GM12878 (cell line): ENCODE measurements around the gene ELFN2. TPM values are rescaled to one million over a fixed set of nuclear protein-coding genes. Genes with fewer than 3 reads are reported as not detected.

Source experiments
- ATAC-seq: fragments of 200-7000 bp; cut with Tn5 transposase; 3 replicates; pipeline ENCODE4 v1.9.1; 2020; ENCODE audit warnings: mild to moderate bottlenecking, moderate library complexity
- BruUV-seq: library from RNA; stranded (reverse); fragments of 400-500 nt; replicated peaks from 2 replicates; lab custom pipeline; 2021; lab: Mats Ljungman, UMichigan
- CTCF ChIA-PET: fragments of 300-600 bp; sonication (Branson Sonifier 250); formaldehyde crosslinking; extraction: SDS; loops from one replicate; lab custom pipeline; 2021; ENCODE audit warnings: inconsistent platforms; lab: Yijun Ruan, JAX
- POLR2A ChIA-PET: fragments of 350-600 bp; formaldehyde crosslinking; extraction: SDS; loops from one replicate; lab custom pipeline; 2021; ENCODE audit warnings: inconsistent platforms; lab: Charles Lee
- RAD21 ChIA-PET: fragments of 300-600 bp; sonication (Branson Sonifier 250); formaldehyde crosslinking; loops from one replicate; lab custom pipeline; 2023; ENCODE audit warnings: antibody characterized with exemption; ENCODE audit not compliant: unreplicated experiment; lab: Charles Lee
- SMC1A ChIA-PET: fragments of 300-600 bp; sonication (Branson Sonifier 250); formaldehyde crosslinking; loops from one replicate; lab custom pipeline; 2023; ENCODE audit not compliant: unreplicated experiment, uncharacterized antibody; lab: Charles Lee
- DNase-seq: peaks from one replicate; pipeline ENCODE4 v3.0.0-alpha.2; 2011; ENCODE audit warnings: low read depth, low spot score
- FAIRE-seq: peaks from 3 replicates; lab custom pipeline; 2011; peaks lifted over from hg19 to GRCh38; lab: Jason Lieb, UNC
- H2AFZ ChIP-seq: 2 replicates; pipeline ENCODE4 v1.6.0; 2011; ENCODE audit warnings: low read depth, low read length, control low read depth; ENCODE audit not compliant: control insufficient read depth
- H3K27ac ChIP-seq: 2 replicates; pipeline ENCODE4 v1.5.1; 2011; ENCODE audit warnings: control low read depth; ENCODE audit not compliant: control insufficient read depth, insufficient read depth
- H3K27me3 ChIP-seq, 2 experiments: replicated peaks in 1 of 2; 2 replicates each; pipeline versions ENCODE4 v1.6.0 to v1.6.1; 2011; ENCODE audit warnings: low read length in 1 of 2; ENCODE audit not compliant: control insufficient read depth in 2 of 2, insufficient read depth in 2 of 2
- H3K36me3 ChIP-seq, 2 experiments: 2 replicates each; pipeline ENCODE4 v1.5.1; 2011; ENCODE audit warnings: low read length in 1 of 2; ENCODE audit not compliant: control insufficient read depth in 2 of 2, insufficient read depth in 2 of 2
- H3K4me1 ChIP-seq: 2 replicates; pipeline ENCODE4 v1.6.1; 2011; ENCODE audit warnings: mild to moderate bottlenecking, low read length, moderate library complexity, mixed read lengths; ENCODE audit not compliant: control insufficient read depth, insufficient read depth
- H3K4me2 ChIP-seq: 2 replicates; pipeline ENCODE4 v1.6.0; 2011; ENCODE audit warnings: control low read depth; ENCODE audit not compliant: control insufficient read depth, insufficient read depth
- H3K4me3 ChIP-seq: fragments of 200-600 bp; sonication (generic); 2 replicates; pipeline ENCODE4 v1.5.1; 2016
- H3K79me2 ChIP-seq: 2 replicates; pipeline ENCODE4 v1.6.0; 2011; ENCODE audit warnings: low read length; ENCODE audit not compliant: control insufficient read depth, insufficient read depth
- H3K9ac ChIP-seq: 2 replicates; pipeline ENCODE4 v1.8.0; 2011; ENCODE audit warnings: low read length, control low read depth, mixed read lengths; ENCODE audit not compliant: control insufficient read depth, insufficient read depth
- H3K9me3 ChIP-seq: replicated peaks from 3 replicates; pipeline ENCODE4 v1.5.1; 2011; ENCODE audit warnings: mild to moderate bottlenecking, low read length; ENCODE audit not compliant: control insufficient read depth, insufficient read depth
- H4K20me1 ChIP-seq: 2 replicates; pipeline ENCODE4 v1.6.0; 2011; ENCODE audit not compliant: control insufficient read depth, insufficient read depth
- ATF7 ChIP-seq: fragments of 450-650 bp; IDR thresholded peaks from 2 replicates; pipeline ENCODE4 v1.6.1; 2016; ENCODE audit warnings: low read depth, mild to moderate bottlenecking
- BCL11A ChIP-seq: IDR thresholded peaks from 2 replicates; pipeline ENCODE4 v1.6.1; 2011; ENCODE audit warnings: low read depth, low read length
- BMI1 ChIP-seq: fragments of 450-650 bp; IDR thresholded peaks from 2 replicates; pipeline ENCODE4 v1.6.1; 2016; ENCODE audit warnings: mild to moderate bottlenecking, moderate library complexity, borderline replicate concordance
- HSF1 ChIP-seq: fragments of 150-350 bp; IDR thresholded peaks from 2 replicates; pipeline ENCODE4 v1.6.1; 2014; ENCODE audit warnings: mild to moderate bottlenecking, low read depth, low read length
- IKZF1 ChIP-seq: fragments of 450-650 bp; conservative IDR thresholded peaks from 2 replicates; pipeline ENCODE4 v1.6.1; 2017; ENCODE audit warnings: antibody characterized with exemption, mild to moderate bottlenecking
- PAX5 ChIP-seq: IDR thresholded peaks from 2 replicates; pipeline ENCODE4 v1.6.1; 2011; ENCODE audit warnings: low read depth, low read length, borderline replicate concordance
- POLR2AphosphoS5 ChIP-seq: IDR thresholded peaks from 2 replicates; pipeline ENCODE4 v1.6.1; 2011; ENCODE audit warnings: mild to moderate bottlenecking, low read length, inconsistent platforms
- RB1 ChIP-seq: fragments of 450-650 bp; formaldehyde crosslinking; IDR thresholded peaks from 2 replicates; pipeline ENCODE4 v1.6.1; 2017; ENCODE audit warnings: mild to moderate bottlenecking, borderline replicate concordance
- SIX5 ChIP-seq: IDR thresholded peaks from 2 replicates; pipeline ENCODE4 v1.6.1; 2011; ENCODE audit warnings: mild to moderate bottlenecking, low read depth, low read length, moderate library complexity; ENCODE audit not compliant: severe bottlenecking
- ZNF274 ChIP-seq: IDR thresholded peaks from one replicate; pipeline ENCODE4 v1.8.0; 2011; ENCODE audit not compliant: insufficient read length, insufficient read depth
- ZSCAN29 ChIP-seq: fragments of 450-650 bp; IDR thresholded peaks from 2 replicates; pipeline ENCODE4 v1.6.1; 2017; ENCODE audit warnings: mild to moderate bottlenecking, moderate library complexity
- WGBS: methylation state at CpG from one replicate; pipeline ENCODE4 v1.1.6; 2016; ENCODE audit warnings: low lambda C conversion rate; ENCODE audit not compliant: insufficient replicate concordance, insufficient coverage; ENCODE audit errors: missing lambda C conversion rate; 5-methylcytosine and 5-hydroxymethylcytosine counted together
- in situ Hi-C: fragments of 300-500 bp; cut with MboI; formaldehyde crosslinking; loops from 9 replicates; pipeline ENCODE4 v1.14.3; 2018; ENCODE audit warnings: mixed read lengths
- intact Hi-C: fragments of 100-400 bp; cut with micrococcal nuclease; formaldehyde crosslinking; loops from one replicate; pipeline ENCODE4 v1.14.2; 2022; ENCODE audit not compliant: unreplicated experiment
- polyA plus RNA-seq, 11 experiments: library from polyadenylated mRNA; depleted of rRNA in 4 of 11; unstranded in 6 of 11; stranded (reverse) in 5 of 11; fragments of >200 nt; fragmentation: Nextera tagmentation in 4 of 11; fragmentation: Illumina TruSeq in 1 of 11; extraction: Ambion mirVana in 4 of 11; extraction: Trizol in 1 of 11; gene quantifications; 1 replicate in 1 of 11; 2 replicates in 10 of 11; pipeline versions ENCODE4 v1.2.1 to v1.2.3, GENCODE V29; 2011 to 2016; ENCODE audit warnings: inconsistent platforms in 2 of 11, missing spikeins in 2 of 11, low read depth in 1 of 11
- total RNA-seq, 4 experiments: library from RNA; depleted of rRNA in 3 of 4; stranded (reverse); fragments of >200 nt in 3 of 4; fragmentation: Illumina TruSeq in 1 of 4; extraction: Trizol in 1 of 4; gene quantifications; 2 replicates each; pipeline versions ENCODE4 v1.2.1 to v1.2.3, GENCODE V29; 2013 to 2021
- TF ChIP-seq, protein P1 (sequence below): IDR thresholded peaks from 2 replicates; pipeline ENCODE4 v1.6.1; 2012; ENCODE audit warnings: low read length, inconsistent platforms
- TF ChIP-seq, protein P2 (sequence below), 3 experiments: IDR thresholded peaks in 2 of 3; conservative IDR thresholded peaks in 1 of 3; 2 replicates each; pipeline ENCODE4 v1.5.1; 2011; ENCODE audit warnings: low read depth in 3 of 3, low read length in 3 of 3, mild to moderate bottlenecking in 3 of 3, control low read depth in 2 of 3, moderate library complexity in 2 of 3, inconsistent platforms in 1 of 3, mixed read lengths in 1 of 3; ENCODE audit not compliant: control insufficient read depth in 2 of 3, insufficient read depth in 1 of 3; ENCODE audit errors: extremely low read depth in 1 of 3
- TF ChIP-seq, protein P3 (sequence below): IDR thresholded peaks from 2 replicates; pipeline ENCODE4 v1.6.1; 2011; ENCODE audit warnings: low read depth, mild to moderate bottlenecking, low read length, moderate library complexity, borderline replicate concordance; ENCODE audit errors: extremely low read depth

ELFN2 gene
- total and polyA plus RNA-seq, 10 of the 15 experiments (the other 5 are each of a cell fraction or from before 2014, with no cell fraction given), result 0.03 to 0.05 TPM; not detected in 8

DNA sequence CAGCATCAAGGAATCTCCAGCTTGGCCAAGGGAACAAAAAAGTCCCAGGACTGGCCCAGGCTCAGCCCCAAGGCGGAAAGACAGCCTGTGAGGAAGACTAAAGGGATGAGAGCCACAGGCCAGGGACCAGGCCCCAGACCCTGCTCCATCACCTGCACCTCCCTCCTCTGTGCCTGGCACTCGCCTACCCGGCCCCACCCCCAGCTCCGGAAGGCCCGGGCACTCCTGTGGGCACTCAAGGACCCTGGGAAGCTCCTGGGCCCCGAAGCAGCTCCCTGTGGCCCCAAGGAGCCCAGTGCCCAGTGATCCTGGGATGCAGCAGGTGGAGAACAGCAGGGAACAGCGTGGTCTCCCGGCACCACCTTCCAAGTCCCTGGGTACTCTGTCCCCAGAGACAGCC lies 18.2 kb downstream of the ELFN2 start:
- ChIA-PET POLR2A (no interaction called here), CTCF (no interaction called here), SMC1A (no interaction called here), RAD21 (no interaction called here)
- Histone ChIP-seq H3K9me3 (no peaks in the 10 kb centered on the region), H3K36me3 (no peaks in the 10 kb centered on the region), H4K20me1 (no peaks in the 10 kb centered on the region), H3K27ac (no peak overlapping the region), H3K4me3 (no peak overlapping the region), H3K4me1 (no peaks in the 10 kb centered on the region), H3K27me3 (no peaks in the 10 kb centered on the region; a peak in 2 of 4 replicates), H3K9ac (no peak overlapping the region), H2AFZ (no peak overlapping the region), H3K4me2 (no peak overlapping the region), H3K79me2 (no peaks in the 10 kb centered on the region)
- in situ Hi-C loops, result no loop called here
- FAIRE-seq (no peak), DNase-seq (no peak), ATAC-seq (no peak)
- TF ChIP-seq, protein P1, sequence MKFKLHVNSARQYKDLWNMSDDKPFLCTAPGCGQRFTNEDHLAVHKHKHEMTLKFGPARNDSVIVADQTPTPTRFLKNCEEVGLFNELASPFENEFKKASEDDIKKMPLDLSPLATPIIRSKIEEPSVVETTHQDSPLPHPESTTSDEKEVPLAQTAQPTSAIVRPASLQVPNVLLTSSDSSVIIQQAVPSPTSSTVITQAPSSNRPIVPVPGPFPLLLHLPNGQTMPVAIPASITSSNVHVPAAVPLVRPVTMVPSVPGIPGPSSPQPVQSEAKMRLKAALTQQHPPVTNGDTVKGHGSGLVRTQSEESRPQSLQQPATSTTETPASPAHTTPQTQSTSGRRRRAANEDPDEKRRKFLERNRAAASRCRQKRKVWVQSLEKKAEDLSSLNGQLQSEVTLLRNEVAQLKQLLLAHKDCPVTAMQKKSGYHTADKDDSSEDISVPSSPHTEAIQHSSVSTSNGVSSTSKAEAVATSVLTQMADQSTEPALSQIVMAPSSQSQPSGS, result no peak
- no peak for TF ChIP-seq RB1
- TF ChIP-seq PAX5, result no peak
- intact Hi-C loops, result no loop called here
- 3% methylated on average over 6 of the region's 8 CpGs for WGBS
- BruUV-seq, result no TSS peak

DNA sequence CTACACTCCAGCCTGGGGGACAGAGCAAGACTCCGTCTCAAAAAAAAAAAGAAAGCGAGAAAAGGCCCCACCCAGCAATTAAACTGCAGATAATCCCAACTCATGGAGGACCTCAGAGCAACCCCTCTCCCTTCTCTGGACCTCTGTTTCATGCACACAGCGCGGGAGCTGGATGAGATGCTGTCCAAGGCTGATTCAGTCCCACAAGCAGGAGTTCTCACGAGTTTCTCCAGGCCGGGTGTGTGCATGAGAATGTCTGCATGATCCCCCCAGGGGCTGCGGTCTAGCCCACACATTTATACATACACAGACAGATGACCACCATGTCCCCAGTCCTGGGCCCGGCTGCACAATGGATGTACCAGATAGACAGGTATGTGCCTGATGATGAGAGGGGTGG lies 19.4 kb downstream of the ELFN2 start:
- no peak overlapping the region for H3K9ac ChIP-seq
- POLR2A ChIA-PET, result no interaction called here
- no peaks in the 10 kb centered on the region for H3K9me3 ChIP-seq
- ATAC-seq (no peak), DNase-seq (no peak), FAIRE-seq (no peak)
- CTCF ChIA-PET, result no interaction called here
- no peaks in the 10 kb centered on the region for H3K4me1 ChIP-seq
- 56% methylated on average over 8 of the region's 8 CpGs for WGBS
- no peak overlapping the region for H2AFZ ChIP-seq
- no peaks in the 10 kb centered on the region for H3K36me3 ChIP-seq
- in situ Hi-C loops (no loop called here), intact Hi-C loops (no loop called here)
- RAD21 ChIA-PET, result no interaction called here
- H3K4me3 ChIP-seq, result no peak overlapping the region
- SMC1A ChIA-PET, result no interaction called here
- no peaks in the 10 kb centered on the region for H3K79me2 ChIP-seq
- H4K20me1 ChIP-seq, result no peaks in the 10 kb centered on the region
- no peak overlapping the region for H3K27ac ChIP-seq
- BruUV-seq, result no TSS peak
- H3K27me3 ChIP-seq, result no peaks in the 10 kb centered on the region; a peak in 2 of 4 replicates
- H3K4me2 ChIP-seq, result no peak overlapping the region
- TF ChIP-seq SIX5, result no peak
- TF ChIP-seq IKZF1, result no peak
- TF ChIP-seq BCL11A, result no peak
- no peak for TF ChIP-seq HSF1
- no peak for TF ChIP-seq ZNF274
- no peak for TF ChIP-seq BMI1
- TF ChIP-seq POLR2AphosphoS5, result no peak
- TF ChIP-seq, protein P2, sequence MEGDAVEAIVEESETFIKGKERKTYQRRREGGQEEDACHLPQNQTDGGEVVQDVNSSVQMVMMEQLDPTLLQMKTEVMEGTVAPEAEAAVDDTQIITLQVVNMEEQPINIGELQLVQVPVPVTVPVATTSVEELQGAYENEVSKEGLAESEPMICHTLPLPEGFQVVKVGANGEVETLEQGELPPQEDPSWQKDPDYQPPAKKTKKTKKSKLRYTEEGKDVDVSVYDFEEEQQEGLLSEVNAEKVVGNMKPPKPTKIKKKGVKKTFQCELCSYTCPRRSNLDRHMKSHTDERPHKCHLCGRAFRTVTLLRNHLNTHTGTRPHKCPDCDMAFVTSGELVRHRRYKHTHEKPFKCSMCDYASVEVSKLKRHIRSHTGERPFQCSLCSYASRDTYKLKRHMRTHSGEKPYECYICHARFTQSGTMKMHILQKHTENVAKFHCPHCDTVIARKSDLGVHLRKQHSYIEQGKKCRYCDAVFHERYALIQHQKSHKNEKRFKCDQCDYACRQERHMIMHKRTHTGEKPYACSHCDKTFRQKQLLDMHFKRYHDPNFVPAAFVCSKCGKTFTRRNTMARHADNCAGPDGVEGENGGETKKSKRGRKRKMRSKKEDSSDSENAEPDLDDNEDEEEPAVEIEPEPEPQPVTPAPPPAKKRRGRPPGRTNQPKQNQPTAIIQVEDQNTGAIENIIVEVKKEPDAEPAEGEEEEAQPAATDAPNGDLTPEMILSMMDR (IDR thresholded peaks at IDR 0.05 in 2 of 3, conservative IDR thresholded peaks at IDR 0.05 in 1 of 3; ENCODE audit: control insufficient read depth in 2 of 3, extremely low read depth in 1 of 3, insufficient read depth in 1 of 3, low read depth in 3 of 3, low read length in 3 of 3), result no peak
- TF ChIP-seq, protein P3, sequence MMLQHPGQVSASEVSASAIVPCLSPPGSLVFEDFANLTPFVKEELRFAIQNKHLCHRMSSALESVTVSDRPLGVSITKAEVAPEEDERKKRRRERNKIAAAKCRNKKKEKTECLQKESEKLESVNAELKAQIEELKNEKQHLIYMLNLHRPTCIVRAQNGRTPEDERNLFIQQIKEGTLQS, result no peak
- TF ChIP-seq ATF7, result no peak
- no peak for TF ChIP-seq ZSCAN29
